Activated T-helper 9 cell treated with anti-CD3 and anti-CD28 coated beads, Interleukin-2, amount 50 U/mL, for 16 hours (primary cell): ENCODE results near the gene ST3GAL5.

ENCODE experiments used
- DNase-seq: peaks from one replicate; pipeline ENCODE4 v3.0.0-alpha.2; 2020; ENCODE audit warnings: low read depth

ST3GAL5 gene

GRCh38 chr2:85790032-85790431, 98.8 kb downstream of the ST3GAL5 start:
- no peak for DNase-seq

- DNase-seq, result no peak
These were observed 99.5 kb downstream of the ST3GAL5 start for GRCh38 chr2:85789271-85789670.

GRCh38 chr2:85788603-85789002, 100.2 kb downstream of the ST3GAL5 start:
- DNase-seq, result no peak

DNA sequence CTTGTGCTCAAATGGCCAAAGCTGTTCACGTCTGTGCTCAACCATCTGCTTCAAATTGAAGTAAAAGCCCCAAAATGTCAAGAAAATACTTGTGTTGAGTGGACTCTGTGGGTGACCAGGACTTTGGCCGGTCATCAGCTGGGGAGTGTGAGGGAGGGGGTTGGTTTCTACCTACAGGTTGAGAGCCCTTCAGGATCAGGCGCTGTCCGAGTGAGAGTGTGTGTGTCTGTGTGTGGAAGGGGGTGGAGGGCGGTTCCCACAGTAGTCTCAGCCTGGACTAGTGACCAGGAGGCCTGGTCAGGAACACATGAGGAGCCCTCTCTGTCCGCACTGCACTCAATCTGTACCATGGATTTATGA, 100.8 kb downstream of the ST3GAL5 start:
- DNase-seq, result no peak

GRCh38 chr2:85787282-85787980, 101.4 kb downstream of the ST3GAL5 start:
- DNase-seq, result no peak
